ENCODE measurements around the gene RFK.

The RFK gene

GRCh38 chr9:76394195-76394959 is at the start of gene RFK:
TSS of gene RFK (minus strand) at chr9:76394426. CDS start at chr9:76394171, 255 bp downstream.
- Histone ChIP-seq H3K79me2 (ENCODE audit: insufficient read depth, low read length) (peaks cover 31% of the 10 kb centered on the region), H3K4me2 (ENCODE audit: low read depth, low read length, poor library complexity, severe bottlenecking) (peak within 1 kb of the TSS; percentile 93), H3K9me2 (replicated peaks; ENCODE audit: low read depth, low read length) (no peaks in the 10 kb centered on the region), H3F3A (ENCODE audit: low read depth) (no peaks in the 10 kb centered on the region), H4K20me1 (ENCODE audit: insufficient read depth, low read length, poor library complexity, severe bottlenecking) (no peaks in the 10 kb centered on the region), H3K27me3 (ENCODE audit: insufficient read depth, low read length, poor library complexity, severe bottlenecking) (no peaks in the 10 kb centered on the region), H2AFZ (ENCODE audit: low read length) (peak within 1 kb of the TSS; percentile 97), H3K4me1 (ENCODE audit: insufficient read depth, low read length, poor library complexity, severe bottlenecking) (peaks cover 38% of the 10 kb centered on the region), H3K36me3 (ENCODE audit: insufficient read depth, low read length) (no peaks in the 10 kb centered on the region), H3K9me3 (ENCODE audit: insufficient read depth, low read depth, low read length) (0 out of 2 replicates have a peak, but pooled peaks cover 5% of the 10 kb centered on the region), H3K4me3 (ENCODE audit: low read length, poor library complexity, severe bottlenecking) (peak within 1 kb of the TSS; percentile 86), H3K9ac (ENCODE audit: low read depth, low read length, poor library complexity, severe bottlenecking) (peak within 1 kb of the TSS; percentile 89)
- TF ChIP-seq, protein P1, sequence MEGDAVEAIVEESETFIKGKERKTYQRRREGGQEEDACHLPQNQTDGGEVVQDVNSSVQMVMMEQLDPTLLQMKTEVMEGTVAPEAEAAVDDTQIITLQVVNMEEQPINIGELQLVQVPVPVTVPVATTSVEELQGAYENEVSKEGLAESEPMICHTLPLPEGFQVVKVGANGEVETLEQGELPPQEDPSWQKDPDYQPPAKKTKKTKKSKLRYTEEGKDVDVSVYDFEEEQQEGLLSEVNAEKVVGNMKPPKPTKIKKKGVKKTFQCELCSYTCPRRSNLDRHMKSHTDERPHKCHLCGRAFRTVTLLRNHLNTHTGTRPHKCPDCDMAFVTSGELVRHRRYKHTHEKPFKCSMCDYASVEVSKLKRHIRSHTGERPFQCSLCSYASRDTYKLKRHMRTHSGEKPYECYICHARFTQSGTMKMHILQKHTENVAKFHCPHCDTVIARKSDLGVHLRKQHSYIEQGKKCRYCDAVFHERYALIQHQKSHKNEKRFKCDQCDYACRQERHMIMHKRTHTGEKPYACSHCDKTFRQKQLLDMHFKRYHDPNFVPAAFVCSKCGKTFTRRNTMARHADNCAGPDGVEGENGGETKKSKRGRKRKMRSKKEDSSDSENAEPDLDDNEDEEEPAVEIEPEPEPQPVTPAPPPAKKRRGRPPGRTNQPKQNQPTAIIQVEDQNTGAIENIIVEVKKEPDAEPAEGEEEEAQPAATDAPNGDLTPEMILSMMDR (conservative IDR thresholded peaks at IDR 0.05; ENCODE audit: low read length), result peak; percentile 48
- TF ChIP-seq EZH2phosphoT487 (IDR thresholded peaks at IDR 0.05; ENCODE audit: borderline replicate concordance), result no peak

GRCh38 chr9:76443887-76444286 is 49.7 kb upstream of the RFK start:
- no peak overlapping the region for H3K9ac ChIP-seq (ENCODE audit: low read depth, low read length, poor library complexity, severe bottlenecking)
- no peaks in the 10 kb centered on the region for H4K20me1 ChIP-seq (ENCODE audit: insufficient read depth, low read length, poor library complexity, severe bottlenecking)
- no peaks in the 10 kb centered on the region for H3K9me3 ChIP-seq (ENCODE audit: insufficient read depth, low read depth, low read length)
- H3K4me3 ChIP-seq (ENCODE audit: low read length, poor library complexity, severe bottlenecking), result no peak overlapping the region
- H3K27me3 ChIP-seq (ENCODE audit: insufficient read depth, low read length, poor library complexity, severe bottlenecking), result no peaks in the 10 kb centered on the region
- no peaks in the 10 kb centered on the region for H3K79me2 ChIP-seq (ENCODE audit: insufficient read depth, low read length)
- H3K4me2 ChIP-seq (ENCODE audit: low read depth, low read length, poor library complexity, severe bottlenecking), result no peak overlapping the region
- no peaks in the 10 kb centered on the region for H3K36me3 ChIP-seq (ENCODE audit: insufficient read depth, low read length)
- TF ChIP-seq EZH2phosphoT487 (IDR thresholded peaks at IDR 0.05; ENCODE audit: borderline replicate concordance), result no peak
- TF ChIP-seq, protein P1 (conservative IDR thresholded peaks at IDR 0.05; ENCODE audit: low read length), result no peak
- no peak overlapping the region for H2AFZ ChIP-seq (ENCODE audit: low read length)
- no peaks in the 10 kb centered on the region for H3F3A ChIP-seq (ENCODE audit: low read depth)
- no peaks in the 10 kb centered on the region for H3K9me2 ChIP-seq (replicated peaks; ENCODE audit: low read depth, low read length)
- peaks cover 15% of the 10 kb centered on the region for H3K4me1 ChIP-seq (ENCODE audit: insufficient read depth, low read length, poor library complexity, severe bottlenecking)

DNA sequence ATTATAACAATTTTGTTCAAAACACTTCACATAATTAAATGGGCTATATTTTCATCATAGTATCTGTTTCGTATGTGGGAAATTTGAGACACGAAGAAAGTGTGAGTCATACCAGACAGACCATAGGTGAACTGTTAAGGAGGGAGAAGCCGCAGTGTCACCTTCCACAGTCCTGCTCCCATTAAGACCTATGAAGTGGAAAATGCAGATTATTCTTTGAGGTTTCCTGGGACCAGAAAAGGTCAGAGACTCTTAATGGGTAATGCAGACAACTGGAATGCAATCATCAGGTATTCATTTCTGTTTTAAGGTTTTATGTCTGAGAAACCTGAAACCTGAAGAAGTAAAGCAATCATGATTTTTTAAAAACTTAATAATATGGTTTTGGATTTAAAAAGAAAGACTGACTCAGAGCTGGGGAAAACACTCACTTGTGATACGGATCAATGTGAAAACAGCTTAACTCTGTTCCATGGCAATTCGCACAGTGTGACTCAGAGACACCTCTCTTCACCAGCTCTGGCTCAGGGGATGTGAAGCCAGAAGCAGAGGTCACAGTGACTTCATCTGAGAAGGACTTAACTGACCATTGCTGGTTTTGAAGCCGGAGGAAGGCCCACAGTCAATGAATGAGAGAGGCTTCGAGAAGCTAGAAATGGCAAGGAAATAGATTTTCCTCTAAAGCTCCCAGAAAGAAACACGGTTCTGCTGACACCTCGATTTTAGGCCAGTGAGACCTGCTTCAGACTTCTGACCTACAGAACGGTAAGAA is 47.5 kb upstream of the RFK start:
- Histone ChIP-seq H3K4me1 (ENCODE audit: insufficient read depth, low read length, poor library complexity, severe bottlenecking) (peaks cover 11% of the 10 kb centered on the region), H3K9ac (ENCODE audit: low read depth, low read length, poor library complexity, severe bottlenecking) (no peak overlapping the region), H3K4me3 (ENCODE audit: low read length, poor library complexity, severe bottlenecking) (no peak overlapping the region), H3K9me2 (replicated peaks; ENCODE audit: low read depth, low read length) (no peaks in the 10 kb centered on the region), H3F3A (ENCODE audit: low read depth) (no peaks in the 10 kb centered on the region), H3K4me2 (ENCODE audit: low read depth, low read length, poor library complexity, severe bottlenecking) (no peak overlapping the region), H3K27me3 (ENCODE audit: insufficient read depth, low read length, poor library complexity, severe bottlenecking) (no peaks in the 10 kb centered on the region), H4K20me1 (ENCODE audit: insufficient read depth, low read length, poor library complexity, severe bottlenecking) (no peaks in the 10 kb centered on the region), H2AFZ (ENCODE audit: low read length) (no peak overlapping the region), H3K79me2 (ENCODE audit: insufficient read depth, low read length) (no peaks in the 10 kb centered on the region), H3K36me3 (ENCODE audit: insufficient read depth, low read length) (no peaks in the 10 kb centered on the region), H3K9me3 (ENCODE audit: insufficient read depth, low read depth, low read length) (no peaks in the 10 kb centered on the region)
- TF ChIP-seq, protein P1 (conservative IDR thresholded peaks at IDR 0.05; ENCODE audit: low read length), result no peak
- no peak for TF ChIP-seq EZH2phosphoT487 (IDR thresholded peaks at IDR 0.05; ENCODE audit: borderline replicate concordance)
